Measurements from ENCODE around the gene ARMC3. TPM values are rescaled to one million over a fixed set of nuclear protein-coding genes. Genes with fewer than 3 reads are reported as not detected.

The ARMC3 gene
- total and polyA plus RNA-seq, 2 donors (not counting 1 experiment from before 2014, with no cell fraction given), result not detected

DNA sequence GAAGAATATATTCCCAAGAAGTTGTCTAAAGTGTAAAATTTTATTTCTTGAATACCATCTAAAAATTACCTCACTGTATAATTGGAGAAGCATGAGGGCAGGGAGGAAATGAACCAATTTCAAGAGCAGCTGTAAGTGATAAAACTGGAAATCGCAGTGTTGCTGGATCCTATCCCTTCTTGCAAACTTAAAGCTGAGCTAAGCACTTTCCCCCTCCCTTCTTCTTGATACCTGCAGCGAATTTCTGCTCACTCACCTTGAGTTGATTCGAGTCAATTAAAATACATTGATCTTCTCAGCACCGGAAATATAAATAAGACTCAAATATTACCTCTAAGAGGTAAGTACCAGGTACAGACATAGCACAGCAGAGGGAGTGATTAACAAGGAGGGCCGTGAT, 65.5 kb downstream of the ARMC3 start:
- Mint-ChIP-seq H3K27ac (no peak overlapping the region), H3K4me3 (no peak overlapping the region), H3K9me3 (ENCODE audit: insufficient read depth) (no peaks in the 10 kb centered on the region), H3K27me3 (peaks cover 36% of the 10 kb centered on the region), H3K4me1 (peaks cover 6% of the 10 kb centered on the region)
- no peak overlapping the region for H3K4me2 ChIP-seq (replicated peaks; ENCODE audit: low read depth, low read length, poor library complexity, severe bottlenecking)
- no peaks in the 10 kb centered on the region for H4K20me1 ChIP-seq (ENCODE audit: control insufficient read depth, insufficient read depth, low read length, poor library complexity, severe bottlenecking)
- POLR2A ChIA-PET, result no interaction called here
- H3K4me1 ChIP-seq (ENCODE audit: control insufficient read depth in 2 of 2, insufficient read depth in 2 of 2, low read length in 2 of 2), result no peaks in the 10 kb centered on the region
- CTCF ChIA-PET, result interaction anchor here (1.5 to 7.6 kb wide), 2 partner anchors 419 to 1000 kb away, joined by 3 to 112 read pairs; no protein-coding TSS in a partner anchor
- no peak overlapping the region for H3K9ac ChIP-seq (ENCODE audit: low read length)
- 77% methylated on average over 3 of the region's 5 CpGs for WGBS (ENCODE audit: insufficient coverage)
- intact Hi-C loops (cut with micrococcal nuclease), result no loop called here
- DNase-seq, result no peak
- no peak for ATAC-seq (ENCODE audit: low read depth)
- H3K9me3 ChIP-seq (ENCODE audit: control extremely low read depth in 1 of 3, control insufficient read depth in 2 of 3, insufficient read depth in 1 of 3, low read length in 2 of 3), result no peaks in the 10 kb centered on the region
- no peak overlapping the region for H3K27ac ChIP-seq (ENCODE audit: low read length in 2 of 2)
- peaks cover 0 to 4% (median 2%) of the 10 kb centered on the region in 4 experiments for H3K27me3 ChIP-seq (replicated peaks in 1 of 4; ENCODE audit: control extremely low read depth in 1 of 4, control insufficient read depth in 3 of 4, insufficient read depth in 4 of 4, low read length in 3 of 4)
- no peaks in the 10 kb centered on the region for H3K79me2 ChIP-seq (ENCODE audit: control insufficient read depth, insufficient read depth, low read length)
- no peak overlapping the region for H2AFZ ChIP-seq (ENCODE audit: insufficient read depth, low read depth, low read length, poor library complexity, severe bottlenecking)
- no peaks in the 10 kb centered on the region for H3K36me3 ChIP-seq (replicated peaks in 1 of 2; ENCODE audit: control extremely low read depth in 1 of 2, control insufficient read depth in 1 of 2, extremely low read depth in 1 of 2, insufficient read depth in 2 of 2, low read length in 1 of 2)
- no peak overlapping the region for H3K4me3 ChIP-seq (ENCODE audit: control extremely low read depth in 1 of 5, extremely low read depth in 1 of 5, insufficient read depth in 1 of 5, low read depth in 2 of 5, low read length in 4 of 5)
- TF ChIP-seq, protein P1, sequence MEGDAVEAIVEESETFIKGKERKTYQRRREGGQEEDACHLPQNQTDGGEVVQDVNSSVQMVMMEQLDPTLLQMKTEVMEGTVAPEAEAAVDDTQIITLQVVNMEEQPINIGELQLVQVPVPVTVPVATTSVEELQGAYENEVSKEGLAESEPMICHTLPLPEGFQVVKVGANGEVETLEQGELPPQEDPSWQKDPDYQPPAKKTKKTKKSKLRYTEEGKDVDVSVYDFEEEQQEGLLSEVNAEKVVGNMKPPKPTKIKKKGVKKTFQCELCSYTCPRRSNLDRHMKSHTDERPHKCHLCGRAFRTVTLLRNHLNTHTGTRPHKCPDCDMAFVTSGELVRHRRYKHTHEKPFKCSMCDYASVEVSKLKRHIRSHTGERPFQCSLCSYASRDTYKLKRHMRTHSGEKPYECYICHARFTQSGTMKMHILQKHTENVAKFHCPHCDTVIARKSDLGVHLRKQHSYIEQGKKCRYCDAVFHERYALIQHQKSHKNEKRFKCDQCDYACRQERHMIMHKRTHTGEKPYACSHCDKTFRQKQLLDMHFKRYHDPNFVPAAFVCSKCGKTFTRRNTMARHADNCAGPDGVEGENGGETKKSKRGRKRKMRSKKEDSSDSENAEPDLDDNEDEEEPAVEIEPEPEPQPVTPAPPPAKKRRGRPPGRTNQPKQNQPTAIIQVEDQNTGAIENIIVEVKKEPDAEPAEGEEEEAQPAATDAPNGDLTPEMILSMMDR (IDR thresholded peaks at IDR 0.05), result no peak

DNA sequence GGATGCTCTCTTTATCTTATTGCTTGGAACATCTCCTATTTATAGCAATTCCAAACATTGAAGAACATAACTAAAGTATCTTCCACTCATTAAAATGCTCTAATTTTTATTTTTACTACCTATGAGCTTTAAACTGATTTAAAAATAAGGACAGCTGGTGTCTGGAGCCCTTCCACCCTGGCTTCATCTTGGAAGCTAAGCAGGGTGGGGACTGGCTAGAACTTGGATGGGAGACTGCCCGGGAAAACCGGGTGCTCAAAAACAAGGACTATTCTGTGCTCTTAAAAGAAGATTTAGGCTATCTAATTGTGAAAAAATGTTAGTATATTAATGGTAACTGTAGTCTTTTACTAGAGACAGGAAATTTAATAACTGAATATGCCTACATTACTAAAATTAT, 69.2 kb downstream of the ARMC3 start:
- ChIA-PET POLR2A (no interaction called here), CTCF (interaction anchor here (0.6 to 1.5 kb wide), 3 partner anchors 8 to 1004 kb away, joined by 3 to 11 read pairs (median 3); no protein-coding TSS in a partner anchor)
- Mint-ChIP-seq H3K9me3 (ENCODE audit: insufficient read depth) (no peaks in the 10 kb centered on the region), H3K27me3 (peaks cover 31% of the 10 kb centered on the region), H3K27ac (no peak overlapping the region), H3K4me1 (no peaks in the 10 kb centered on the region), H3K4me3 (no peak overlapping the region)
- no peak overlapping the region for H3K4me2 ChIP-seq (replicated peaks; ENCODE audit: low read depth, low read length, poor library complexity, severe bottlenecking)
- H3K79me2 ChIP-seq (ENCODE audit: control insufficient read depth, insufficient read depth, low read length), result no peaks in the 10 kb centered on the region
- no peak overlapping the region for H3K9ac ChIP-seq (ENCODE audit: low read length)
- no peaks in the 10 kb centered on the region for H4K20me1 ChIP-seq (ENCODE audit: control insufficient read depth, insufficient read depth, low read length, poor library complexity, severe bottlenecking)
- no peak overlapping the region for H3K4me3 ChIP-seq (ENCODE audit: control extremely low read depth in 1 of 5, extremely low read depth in 1 of 5, insufficient read depth in 1 of 5, low read depth in 2 of 5, low read length in 4 of 5)
- DNase-seq (no peak), ATAC-seq (ENCODE audit: low read depth) (no peak)
- H3K36me3 ChIP-seq (replicated peaks in 1 of 2; ENCODE audit: control extremely low read depth in 1 of 2, control insufficient read depth in 1 of 2, extremely low read depth in 1 of 2, insufficient read depth in 2 of 2, low read length in 1 of 2), result no peaks in the 10 kb centered on the region
- H2AFZ ChIP-seq (ENCODE audit: insufficient read depth, low read depth, low read length, poor library complexity, severe bottlenecking), result no peak overlapping the region
- intact Hi-C loops (cut with micrococcal nuclease), result no loop called here
- TF ChIP-seq, protein P1 (IDR thresholded peaks at IDR 0.05), result no peak
- TF ChIP-seq EZH2 (IDR thresholded peaks at IDR 0.05; ENCODE audit: borderline replicate concordance, insufficient read depth, low read depth, low read length, poor library complexity, severe bottlenecking), result no peak
- no peak overlapping the region for H3K27ac ChIP-seq (ENCODE audit: low read length in 2 of 2)
- H3K27me3 ChIP-seq (replicated peaks in 1 of 4; ENCODE audit: control extremely low read depth in 1 of 4, control insufficient read depth in 3 of 4, insufficient read depth in 4 of 4, low read length in 3 of 4), result peaks cover 0 to 7% (median 2%) of the 10 kb centered on the region in 4 experiments
- no peaks in the 10 kb centered on the region for H3K4me1 ChIP-seq (ENCODE audit: control insufficient read depth in 2 of 2, insufficient read depth in 2 of 2, low read length in 2 of 2)
- no peaks in the 10 kb centered on the region for H3K9me3 ChIP-seq (ENCODE audit: control extremely low read depth in 1 of 3, control insufficient read depth in 2 of 3, insufficient read depth in 1 of 3, low read length in 2 of 3)
- WGBS (ENCODE audit: insufficient coverage), result 100% methylated on average over 2 of the region's 2 CpGs
